B cell (primary cell): ENCODE data around the gene LIN7A. TPM values are rescaled to one million over a fixed set of nuclear protein-coding genes. Genes with fewer than 3 reads are reported as not detected.

Experiments
- ATAC-seq: fragments of 200-7000 bp; cut with Tn5 transposase; one replicate; pipeline ENCODE4 v1.10.0; 2021; ENCODE audit warnings: low read depth, mild to moderate bottlenecking, moderate number of reproducible peaks, moderate library complexity
- CTCF ChIA-PET: fragments of 350-600 bp; sonication (Branson Sonifier 250); formaldehyde crosslinking; loops from one replicate; lab custom pipeline; 2021; ENCODE audit warnings: antibody characterized with exemption, inconsistent platforms; lab: Charles Lee
- POLR2A ChIA-PET: fragments of 350-600 bp; sonication (Branson Sonifier 250); formaldehyde crosslinking; loops from one replicate; lab custom pipeline; 2021; ENCODE audit warnings: antibody characterized with exemption; lab: Charles Lee
- DNase-seq: peaks from one replicate; pipeline ENCODE4 v3.0.0; 2013
- H2AFZ ChIP-seq: 2 replicates; pipeline ENCODE4 v1.6.1; 2012; ENCODE audit warnings: mild to moderate bottlenecking, low read depth, low read length; ENCODE audit not compliant: insufficient read depth, poor library complexity, severe bottlenecking
- H3K27ac ChIP-seq, 2 donors: 1 replicate in 1 of 2; 2 replicates in 1 of 2; pipeline ENCODE4 v1.5.1; 2012 to 2013; ENCODE audit warnings: low read length in 2 of 2, mild to moderate bottlenecking in 2 of 2, moderate library complexity in 1 of 2
- H3K27me3 ChIP-seq, 4 experiments: fragments of 200-600 bp in 1 of 4; sonication (generic) in 1 of 4; replicated peaks in 1 of 4; 1 replicate in 2 of 4; 2 replicates in 2 of 4; pipeline versions ENCODE4 v1.6.1 to v1.7.0; 2013 to 2016; ENCODE audit warnings: low read length in 3 of 4, mild to moderate bottlenecking in 2 of 4, mixed read lengths in 1 of 4, moderate library complexity in 1 of 4; ENCODE audit not compliant: insufficient read depth in 4 of 4, control insufficient read depth in 3 of 4; ENCODE audit errors: control extremely low read depth in 1 of 4
- H3K36me3 ChIP-seq, 2 experiments: replicated peaks in 1 of 2; 1 replicate in 1 of 2; 2 replicates in 1 of 2; pipeline versions ENCODE4 v1.6.1 to v1.7.1; 2013; ENCODE audit warnings: low read length in 1 of 2; ENCODE audit not compliant: insufficient read depth in 2 of 2, control insufficient read depth in 1 of 2; ENCODE audit errors: control extremely low read depth in 1 of 2, extremely low read depth in 1 of 2
- H3K4me1 ChIP-seq, 2 donors: fragments of 200-600 bp in 1 of 2; sonication (generic) in 1 of 2; 1 replicate in 1 of 2; 2 replicates in 1 of 2; pipeline versions ENCODE4 v1.5.1 to v1.6.1; 2013 to 2017; ENCODE audit warnings: low read length in 2 of 2; ENCODE audit not compliant: control insufficient read depth in 2 of 2, insufficient read depth in 2 of 2
- H3K4me2 ChIP-seq: replicated peaks from 2 replicates; pipeline ENCODE3; 2012; ENCODE audit warnings: mild to moderate bottlenecking, low read depth, low read length; ENCODE audit not compliant: poor library complexity, severe bottlenecking
- H3K4me3 ChIP-seq, 5 experiments: fragments of 200-600 bp in 1 of 5; sonication (generic) in 1 of 5; 1 replicate in 3 of 5; 2 replicates in 2 of 5; pipeline versions ENCODE4 v1.5.1 to v1.7.0; 2011 to 2016; ENCODE audit warnings: low read length in 4 of 5, mild to moderate bottlenecking in 4 of 5, low read depth in 2 of 5, control low read depth in 1 of 5, moderate library complexity in 1 of 5; ENCODE audit not compliant: insufficient read depth in 1 of 5; ENCODE audit errors: control extremely low read depth in 1 of 5, extremely low read depth in 1 of 5
- H3K79me2 ChIP-seq: fragments of 200-600 bp; sonication (generic); one replicate; pipeline ENCODE4 v1.6.0; 2016; ENCODE audit warnings: low read length; ENCODE audit not compliant: control insufficient read depth, insufficient read depth
- H3K9ac ChIP-seq: fragments of 200-600 bp; sonication (generic); 2 replicates; pipeline ENCODE4 v1.6.1; 2017; ENCODE audit warnings: mild to moderate bottlenecking, low read length, moderate library complexity
- H3K9me3 ChIP-seq, 3 donors: one replicate each; pipeline versions ENCODE4 v1.6.1 to v1.7.1; 2013; ENCODE audit warnings: low read length in 2 of 3; ENCODE audit not compliant: control insufficient read depth in 2 of 3, insufficient read depth in 1 of 3; ENCODE audit errors: control extremely low read depth in 1 of 3
- H4K20me1 ChIP-seq: 2 replicates; pipeline ENCODE4 v1.6.0; 2012; ENCODE audit warnings: mild to moderate bottlenecking, low read length; ENCODE audit not compliant: insufficient read depth, control insufficient read depth, poor library complexity, severe bottlenecking
- H3K27ac Mint-ChIP-seq: one replicate; pipeline ENCODE4 v1.8.0; 2021; ENCODE audit warnings: mixed read lengths
- H3K27me3 Mint-ChIP-seq: one replicate; pipeline ENCODE4 v1.8.0; 2021; ENCODE audit warnings: mixed read lengths
- H3K4me1 Mint-ChIP-seq: one replicate; pipeline ENCODE4 v1.8.0; 2021; ENCODE audit warnings: mixed read lengths
- H3K4me3 Mint-ChIP-seq: one replicate; pipeline ENCODE4 v1.8.0; 2021; ENCODE audit warnings: mixed read lengths
- H3K9me3 Mint-ChIP-seq: one replicate; pipeline ENCODE4 v1.8.0; 2022; ENCODE audit warnings: mixed read lengths; ENCODE audit not compliant: insufficient read depth
- EZH2 ChIP-seq: IDR thresholded peaks from 2 replicates; pipeline ENCODE4 v1.6.1; 2012; ENCODE audit warnings: borderline replicate concordance, low read depth, mild to moderate bottlenecking, moderate library complexity, low read length; ENCODE audit not compliant: insufficient read depth, poor library complexity, severe bottlenecking
- WGBS: methylation state at CpG from one replicate; pipeline ENCODE4 v1.1.5; 2013; ENCODE audit warnings: missing lambda C conversion rate; ENCODE audit not compliant: insufficient coverage; 5-methylcytosine and 5-hydroxymethylcytosine counted together
- intact Hi-C: fragments of 100-400 bp; cut with micrococcal nuclease; formaldehyde crosslinking; loops from one replicate; pipeline ENCODE4 v1.10.0; 2022
- polyA minus RNA-seq: library from RNA; depleted of rRNA, polyadenylated mRNA; stranded (reverse); fragments of >200 nt; gene quantifications from 2 replicates; pipeline ENCODE4 v1.2.3, GENCODE V29; 2012
- polyA plus RNA-seq: library from polyadenylated mRNA; depleted of rRNA; stranded (reverse); fragments of >200 nt; gene quantifications from 2 replicates; pipeline ENCODE4 v1.2.3, GENCODE V29; 2012
- total RNA-seq, 2 donors: library from RNA; stranded (reverse); fragments of 120-200 nt in 1 of 2; gene quantifications; 1 replicate in 1 of 2; 2 replicates in 1 of 2; pipeline versions ENCODE4 v1.2.3 to v1.2.4, GENCODE V29; 2013 to 2022
- TF ChIP-seq, protein P1 (sequence below): fragments of 200-600 bp; IDR thresholded peaks from one replicate; pipeline ENCODE4 v1.8.0; 2022; ENCODE audit warnings: antibody characterized with exemption, mild to moderate bottlenecking

LIN7A gene
- total RNA-seq (not detected in 2 replicates), polyA plus RNA-seq (0.10 TPM in 1 of 2 replicates, not detected in the other), polyA minus RNA-seq (0.07 TPM in 1 of 2 replicates, not detected in the other)
- total RNA-seq (2013): 0.26 TPM

GRCh38 chr12:80937391-80938238 is at the start of gene LIN7A:
Gene LIN7A (minus strand): TSS chr12:80937934. CDS start chr12:80937722, 212 bp downstream.
- no peak within 1 kb of the TSS for H3K4me2 ChIP-seq
- 6% methylated on average over 42 of the region's 47 CpGs for WGBS
- peak within 1 kb of the TSS in 1 of 5 experiments; percentile 55 for H3K4me3 ChIP-seq
- Mint-ChIP-seq H3K9me3 (no peaks in the 10 kb centered on the region), H3K4me3 (no peak within 1 kb of the TSS), H3K4me1 (no peaks in the 10 kb centered on the region), H3K27me3 (peaks cover 28% of the 10 kb centered on the region), H3K27ac (no peak within 1 kb of the TSS)
- DNase-seq (no peak), ATAC-seq (no peak)
- intact Hi-C loops: no loop called here
- no peaks in the 10 kb centered on the region for H3K4me1 ChIP-seq
- no peaks in the 10 kb centered on the region for H3K79me2 ChIP-seq
- no peak within 1 kb of the TSS for H3K27ac ChIP-seq
- CTCF ChIA-PET: no interaction called here
- POLR2A ChIA-PET: no interaction called here
- H4K20me1 ChIP-seq: no peaks in the 10 kb centered on the region
- H3K36me3 ChIP-seq: no peaks in the 10 kb centered on the region
- no peak for TF ChIP-seq EZH2
- TF ChIP-seq, protein P1, sequence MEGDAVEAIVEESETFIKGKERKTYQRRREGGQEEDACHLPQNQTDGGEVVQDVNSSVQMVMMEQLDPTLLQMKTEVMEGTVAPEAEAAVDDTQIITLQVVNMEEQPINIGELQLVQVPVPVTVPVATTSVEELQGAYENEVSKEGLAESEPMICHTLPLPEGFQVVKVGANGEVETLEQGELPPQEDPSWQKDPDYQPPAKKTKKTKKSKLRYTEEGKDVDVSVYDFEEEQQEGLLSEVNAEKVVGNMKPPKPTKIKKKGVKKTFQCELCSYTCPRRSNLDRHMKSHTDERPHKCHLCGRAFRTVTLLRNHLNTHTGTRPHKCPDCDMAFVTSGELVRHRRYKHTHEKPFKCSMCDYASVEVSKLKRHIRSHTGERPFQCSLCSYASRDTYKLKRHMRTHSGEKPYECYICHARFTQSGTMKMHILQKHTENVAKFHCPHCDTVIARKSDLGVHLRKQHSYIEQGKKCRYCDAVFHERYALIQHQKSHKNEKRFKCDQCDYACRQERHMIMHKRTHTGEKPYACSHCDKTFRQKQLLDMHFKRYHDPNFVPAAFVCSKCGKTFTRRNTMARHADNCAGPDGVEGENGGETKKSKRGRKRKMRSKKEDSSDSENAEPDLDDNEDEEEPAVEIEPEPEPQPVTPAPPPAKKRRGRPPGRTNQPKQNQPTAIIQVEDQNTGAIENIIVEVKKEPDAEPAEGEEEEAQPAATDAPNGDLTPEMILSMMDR: no peak
- H3K9ac ChIP-seq: no peak within 1 kb of the TSS
- peaks cover 0 to 12% (median 12%) of the 10 kb centered on the region in 4 experiments for H3K27me3 ChIP-seq
- no peak within 1 kb of the TSS for H2AFZ ChIP-seq
- peaks cover 0 to 13% (median 0%) of the 10 kb centered on the region in 3 donors for H3K9me3 ChIP-seq

DNA sequence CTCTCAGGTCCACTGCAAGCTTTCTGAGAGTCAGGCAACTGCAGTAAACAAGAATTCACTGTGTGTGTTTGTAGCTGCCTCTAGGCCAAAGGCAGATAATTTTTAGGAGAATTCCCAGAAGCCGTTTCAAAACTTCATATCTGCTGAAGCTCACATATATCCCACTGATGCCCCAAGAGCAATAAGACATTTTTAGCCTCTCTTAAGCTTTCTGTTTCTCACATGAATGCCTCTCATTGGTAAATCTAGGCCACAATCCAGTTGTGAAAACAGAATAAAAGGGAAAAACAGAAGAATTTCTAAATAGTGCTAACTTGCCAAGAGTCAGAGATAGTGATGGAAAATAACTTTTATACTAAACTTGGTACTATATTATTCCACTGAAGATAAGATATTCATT is 48.5 kb upstream of the LIN7A start:
- WGBS: 67% methylated on average over 1 of the region's 1 CpG

More for the DNA sequence above, 48.5 kb upstream of the LIN7A start:
- Histone ChIP-seq H3K27me3 (no peaks in the 10 kb centered on the region), H4K20me1 (no peaks in the 10 kb centered on the region), H3K79me2 (no peaks in the 10 kb centered on the region), H3K4me2 (no peak overlapping the region), H3K27ac (no peak overlapping the region), H3K4me3 (no peak overlapping the region), H3K9me3 (no peaks in the 10 kb centered on the region), H3K36me3 (no peaks in the 10 kb centered on the region), H3K9ac (no peak overlapping the region), H2AFZ (no peak overlapping the region), H3K4me1 (no peaks in the 10 kb centered on the region)
- ChIA-PET CTCF (no interaction called here), POLR2A (no interaction called here)
- Mint-ChIP-seq H3K27ac (no peak overlapping the region), H3K4me1 (no peaks in the 10 kb centered on the region), H3K27me3 (no peaks in the 10 kb centered on the region), H3K4me3 (no peak overlapping the region), H3K9me3 (peaks cover 6% of the 10 kb centered on the region)
- DNase-seq (no peak), ATAC-seq (no peak)
- no peak for TF ChIP-seq EZH2
- TF ChIP-seq, protein P1: no peak
- intact Hi-C loops: no loop called here
